GM12891 (cell line): ENCODE data around the gene LTA4H.

ENCODE experiments used
- PAX5 ChIP-seq: IDR thresholded peaks from 2 replicates; pipeline ENCODE4 v1.6.1; 2011; ENCODE audit warnings: low read length, moderate library complexity, mild to moderate bottlenecking; ENCODE audit not compliant: insufficient read depth, severe bottlenecking
- POLR2AphosphoS5 ChIP-seq: IDR thresholded peaks from 2 replicates; pipeline ENCODE4 v1.6.1; 2011; ENCODE audit warnings: low read depth, low read length, control low read depth
- TAF1 ChIP-seq: IDR thresholded peaks from 2 replicates; pipeline ENCODE4 v1.6.1; 2011; ENCODE audit warnings: low read depth, low read length, control low read depth

GRCh38 chr12:96057986-96058553, 22.7 kb upstream of the LTA4H start:
- TF ChIP-seq PAX5 (no peak), POLR2AphosphoS5 (no peak), TAF1 (no peak)
